GM13976 (cell line): ENCODE results near the gene TCFL5.

Experiments used
- DNase-seq: peaks from one replicate; pipeline ENCODE4 v3.0.0; 2012; ENCODE audit warnings: low spot score
- CTCF ChIP-seq: IDR thresholded peaks from 2 replicates; pipeline ENCODE4 v1.5.1; 2012; ENCODE audit warnings: borderline replicate concordance, mild to moderate bottlenecking; ENCODE audit not compliant: insufficient read depth; ENCODE audit errors: extremely low read depth, missing control alignments, control extremely low read depth
- in situ Hi-C: fragments of 300-500 bp; cut with MboI; formaldehyde crosslinking; loops from one replicate; pipeline ENCODE4 v1.12.0; 2022; ENCODE audit warnings: low sequenced_read_pairs, mixed read lengths, inconsistent platforms; ENCODE audit not compliant: unreplicated experiment

TCFL5 gene

DNA sequence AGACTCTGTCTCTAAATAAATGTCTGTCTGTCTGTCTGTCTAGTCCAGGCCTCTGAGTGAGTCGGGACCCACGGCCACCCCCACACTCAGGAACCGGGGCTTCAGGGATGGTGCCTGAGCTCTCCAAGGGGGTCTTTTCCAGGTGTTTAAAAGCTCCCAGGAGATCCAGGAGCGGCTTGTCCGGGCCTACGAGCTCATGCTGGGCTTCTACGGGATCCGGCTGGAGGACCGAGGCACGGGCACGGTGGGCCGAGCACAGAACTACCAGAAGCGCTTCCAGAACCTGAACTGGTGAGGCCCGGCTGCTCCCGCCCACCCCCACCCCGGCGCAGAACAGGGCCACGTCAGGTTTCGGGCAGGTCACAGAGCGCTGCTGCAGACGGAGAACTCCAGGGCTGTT is 50.3 kb downstream of the TCFL5 start:
- no peak for TF ChIP-seq CTCF
- in situ Hi-C loops: no loop called here
- DNase-seq: no peak

DNA sequence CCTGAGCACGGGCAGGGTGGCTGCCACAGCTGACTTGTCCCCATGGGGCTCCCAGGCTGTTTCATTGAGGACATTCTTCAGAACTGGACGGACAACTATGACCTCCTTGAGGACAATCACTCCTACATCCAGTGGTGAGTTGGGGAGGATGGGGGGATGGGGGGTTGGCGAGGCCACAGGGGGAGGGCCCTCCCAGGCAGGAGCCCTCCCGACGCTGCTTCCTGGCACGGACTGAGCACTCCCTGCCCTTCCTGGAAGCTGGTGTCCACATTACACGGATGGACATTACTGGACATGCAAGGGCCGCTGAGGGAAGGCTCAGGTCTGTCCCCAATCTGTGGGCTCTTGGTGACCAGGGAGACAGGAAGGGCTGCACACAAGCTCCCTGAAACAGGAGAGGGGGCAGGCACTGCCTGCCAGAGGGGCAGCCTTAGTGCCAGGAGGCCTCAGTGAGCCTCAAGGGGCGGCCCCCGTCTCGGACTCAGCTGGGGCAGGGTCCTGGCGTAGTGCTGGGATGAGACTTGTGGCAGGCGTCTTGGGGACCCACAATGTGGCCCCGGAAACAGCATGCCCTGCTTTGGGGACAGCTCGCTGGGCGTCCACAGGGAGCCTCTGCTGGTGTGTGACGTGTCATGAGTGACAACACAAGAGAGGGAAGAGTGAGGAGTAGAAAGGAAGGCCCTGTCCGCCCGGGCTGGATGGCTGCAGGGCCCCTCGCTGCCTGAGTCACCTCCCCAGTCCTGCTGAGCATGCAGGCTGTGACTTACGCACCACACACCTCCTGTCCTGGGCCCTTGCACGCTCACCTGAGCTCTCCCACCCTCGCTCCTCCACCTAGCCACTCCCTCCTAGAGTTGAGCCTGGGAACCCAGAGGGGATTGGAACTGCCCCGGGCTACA is 51.8 kb downstream of the TCFL5 start:
- TF ChIP-seq CTCF: no peak
- DNase-seq: no peak
- in situ Hi-C loops: no loop called here

- DNase-seq: peak; percentile 85
- TF ChIP-seq CTCF: peak; percentile 74
- in situ Hi-C loops: no loop called here
Observed at GRCh38 chr20:62808211-62808865, 53.3 kb downstream of the TCFL5 start.

DNA sequence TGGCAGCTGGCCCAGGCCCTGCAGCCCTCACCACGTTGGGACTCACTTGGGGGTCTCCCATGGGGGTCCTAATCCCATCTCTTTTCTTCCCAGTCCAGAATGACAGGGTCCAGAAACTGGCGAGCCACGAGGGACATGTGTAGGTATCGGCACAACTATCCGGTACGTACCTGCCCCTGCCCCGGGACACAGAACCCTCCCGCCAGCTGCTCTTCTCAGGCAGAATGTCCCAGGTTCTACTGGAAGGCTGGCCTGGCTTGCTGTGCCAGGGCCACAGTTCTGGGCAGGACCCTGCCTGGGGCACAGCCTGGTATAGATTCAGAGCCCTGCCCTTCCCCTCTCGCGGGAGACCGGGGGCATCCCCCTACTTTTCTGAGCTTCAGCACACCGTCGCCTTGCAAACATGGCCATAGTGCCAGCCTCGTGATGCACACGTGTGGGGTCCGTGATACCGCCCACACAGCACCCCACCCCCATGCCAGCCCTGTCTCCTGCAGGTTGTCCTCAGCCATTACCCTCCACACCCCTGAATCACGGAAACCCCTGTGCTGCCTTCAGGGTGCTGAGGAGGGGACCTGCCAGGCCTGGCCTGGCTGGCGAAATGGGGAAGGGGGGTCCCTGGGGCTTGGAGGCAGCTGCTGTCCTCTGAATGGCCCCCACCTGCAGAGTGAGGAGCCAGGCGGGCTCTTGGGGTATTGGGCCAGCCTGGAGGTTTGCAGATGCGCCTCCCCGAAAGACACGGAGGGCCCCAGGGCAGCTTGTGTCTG is 54.0 kb downstream of the TCFL5 start:
- no peak for DNase-seq
- TF ChIP-seq CTCF: no peak
- in situ Hi-C loops: no loop called here

DNA sequence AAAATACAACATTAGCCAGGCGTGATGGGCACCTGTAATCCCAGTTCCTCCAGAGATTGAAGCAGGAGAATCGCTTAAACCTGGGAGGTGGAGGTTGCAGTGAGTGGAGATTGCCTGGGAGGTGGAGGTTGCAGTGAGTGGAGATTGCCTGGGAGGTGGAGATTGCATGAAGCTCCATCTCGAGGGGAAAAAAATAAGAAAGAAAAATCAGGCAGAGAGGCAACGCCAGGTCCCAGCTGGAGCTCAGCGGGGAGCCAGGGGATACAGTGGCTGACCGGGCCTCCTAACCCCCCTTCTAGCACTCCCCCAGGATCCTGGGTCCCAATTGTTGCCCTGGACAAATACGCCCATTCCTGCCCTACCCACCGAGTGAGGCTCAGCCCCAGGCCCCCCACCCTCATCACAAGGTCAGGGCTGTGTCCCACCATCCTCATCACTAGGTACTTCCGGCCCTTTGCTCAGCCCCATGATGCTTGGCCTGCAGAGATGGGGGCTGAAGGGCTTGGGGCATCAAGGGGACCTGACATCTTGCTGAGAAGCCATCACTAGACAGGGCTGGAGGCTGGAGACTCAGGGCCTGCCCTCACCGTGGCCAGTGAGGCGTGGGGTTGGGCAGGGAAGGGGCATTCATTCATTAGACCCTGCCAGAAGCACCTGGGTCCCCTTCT is 55.1 kb downstream of the TCFL5 start:
- no peak for DNase-seq
- in situ Hi-C loops: no loop called here
- no peak for TF ChIP-seq CTCF
